Retina (tissue), 1 donor: ENCODE data around the gene RAB8B.
A peak's percentile ranks its signal among the peaks of the same experiment; 100 is the strongest.

Experiments
- DNase-seq: peaks from one replicate; pipeline ENCODE4 v3.0.0-alpha.2; 2016

RAB8B gene

GRCh38 chr15:63238796-63239195 lies 49.4 kb downstream of the RAB8B start:
- no peak for DNase-seq

- no peak for DNase-seq
These were observed 50.7 kb downstream of the RAB8B start for GRCh38 chr15:63240109-63240508.

GRCh38 chr15:63241316-63241715 lies 51.9 kb downstream of the RAB8B start:
- no peak for DNase-seq

- no peak for DNase-seq
These were observed 53.7 kb downstream of the RAB8B start for GRCh38 chr15:63243101-63243500.

GRCh38 chr15:63243776-63244175 lies 54.4 kb downstream of the RAB8B start:
- DNase-seq = no peak

GRCh38 chr15:63244399-63244798 lies 55.0 kb downstream of the RAB8B start:
- DNase-seq = no peak

- no peak for DNase-seq
These were observed 55.7 kb downstream of the RAB8B start for GRCh38 chr15:63244976-63245645.

GRCh38 chr15:63246691-63247469 lies 57.5 kb downstream of the RAB8B start:
- no peak for DNase-seq

GRCh38 chr15:63250312-63250965 lies 61.0 kb downstream of the RAB8B start:
- DNase-seq = no peak

GRCh38 chr15:63251701-63252100 lies 62.3 kb downstream of the RAB8B start:
- no peak for DNase-seq

GRCh38 chr15:63252292-63252691 lies 62.9 kb downstream of the RAB8B start:
- DNase-seq = no peak

- DNase-seq = no peak
These were observed 65.6 kb downstream of the RAB8B start for GRCh38 chr15:63254991-63255390.

- DNase-seq = peak; percentile 29
These were observed 66.1 kb downstream of the RAB8B start for GRCh38 chr15:63255489-63255990.

- DNase-seq = no peak
These were observed 67.2 kb downstream of the RAB8B start for GRCh38 chr15:63256433-63257274.

- DNase-seq = no peak
These were observed 69.3 kb downstream of the RAB8B start for GRCh38 chr15:63258658-63259057.

GRCh38 chr15:63260791-63261190 lies 71.4 kb downstream of the RAB8B start:
- DNase-seq = no peak

GRCh38 chr15:63261311-63261710 lies 71.9 kb downstream of the RAB8B start:
- no peak for DNase-seq

GRCh38 chr15:63263519-63263918 lies 74.1 kb downstream of the RAB8B start:
- no peak for DNase-seq

GRCh38 chr15:63264688-63265293 lies 75.4 kb downstream of the RAB8B start:
- DNase-seq = no peak

- no peak for DNase-seq
These were observed 85.0 kb downstream of the RAB8B start for GRCh38 chr15:63274427-63274826.

GRCh38 chr15:63276342-63277037 lies 87.1 kb downstream of the RAB8B start:
- DNase-seq = no peak
